Spleen (tissue), 7 donors: ENCODE results near the gene PCARE.

Experiments
- CTCF ChIP-seq, 11 experiments: fragments of 200-600 bp in 7 of 11; fragments of 450-650 bp in 4 of 11; sonication (generic) in 4 of 11; IDR thresholded peaks in 8 of 11; conservative IDR thresholded peaks in 3 of 11; 1 replicate in 7 of 11; 2 replicates in 4 of 11; pipeline versions ENCODE4 v1.4.0 to v1.8.0; 2016 to 2021; ENCODE audit warnings: antibody characterized with exemption in 11 of 11, inconsistent platforms in 4 of 11, mild to moderate bottlenecking in 1 of 11
- POLR2A ChIP-seq, 3 donors: fragments of 450-650 bp; IDR thresholded peaks; one replicate each; pipeline ENCODE4 v1.5.1; 2017; ENCODE audit warnings: antibody characterized with exemption in 3 of 3, mild to moderate bottlenecking in 1 of 3
- POLR2AphosphoS5 ChIP-seq, 3 donors: sonication (generic); formaldehyde crosslinking; IDR thresholded peaks; one replicate each; pipeline ENCODE4 v1.5.1; 2017; ENCODE audit warnings: antibody characterized with exemption in 3 of 3
- donor health status: DM: no; HTN: no; CAD: no; lungs with moderate emphysema.
- donor health status: DM: no; HTN: no; CAD: no.
- donor health status: DM: no; HTN: no; CAD: no.

GRCh38 chr2:29113027-29113686 lies 38.8 kb upstream of the PCARE start:
- TF ChIP-seq CTCF (IDR thresholded peaks at IDR 0.05 in 8 of 11, conservative IDR thresholded peaks at IDR 0.05 in 3 of 11) (no peak), POLR2A (IDR thresholded peaks at IDR 0.05) (no peak), POLR2AphosphoS5 (IDR thresholded peaks at IDR 0.05) (no peak)
